Fibroblast of villous mesenchyme (primary cell): ENCODE data around the gene NQO2. TPM values are rescaled to one million over a fixed set of nuclear protein-coding genes. Genes with fewer than 3 reads are reported as not detected.
"Not testable (repeated sequence)": the region's sequence is repeated elsewhere in the genome, so short reads cannot be mapped to it uniquely, and the experiment has no call there.

Experiments used
- DNase-seq: peaks from one replicate; pipeline ENCODE4 v3.0.0-alpha.2; 2010; ENCODE audit warnings: low read depth
- H3K4me3 ChIP-seq: 2 replicates; pipeline ENCODE4 v1.5.1; 2011; ENCODE audit warnings: low read depth, mild to moderate bottlenecking, low read length
- CTCF ChIP-seq: IDR thresholded peaks from 2 replicates; pipeline ENCODE4 v1.5.1; 2012; ENCODE audit warnings: low read depth, mild to moderate bottlenecking, low read length; ENCODE audit not compliant: insufficient read depth
- total RNA-seq: library from RNA; depleted of rRNA; stranded (reverse); fragments of >200 nt; gene quantifications from 2 replicates; pipeline ENCODE4 v1.2.3, GENCODE V29; 2012

The NQO2 gene
- total RNA-seq, 1 donor, result 12.1 TPM

- peak overlapping the region; percentile 14 for H3K4me3 ChIP-seq
- no peak for DNase-seq
Observed at GRCh38 chr6:2968600-2969135, 31.0 kb upstream of the NQO2 start.

DNA sequence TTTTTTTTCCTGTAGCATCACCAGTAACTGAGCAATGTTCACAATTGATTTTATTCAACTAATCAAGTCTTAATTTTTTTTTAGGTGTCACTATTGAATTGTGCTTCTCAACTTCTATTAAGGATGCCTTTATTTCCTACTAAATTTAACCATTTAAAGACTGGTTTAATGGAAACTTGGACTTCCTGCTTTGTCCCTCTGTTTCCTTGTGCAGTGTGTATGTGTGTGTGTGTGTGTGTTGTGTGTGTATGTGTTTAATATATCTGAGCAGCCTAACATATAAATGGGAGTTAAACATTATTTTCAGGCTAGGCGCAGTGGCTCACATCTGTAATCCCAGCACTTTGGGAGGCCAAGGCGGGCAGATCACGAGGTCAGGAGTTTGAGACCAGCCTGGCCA is 30.1 kb upstream of the NQO2 start:
- H3K4me3 ChIP-seq, result no peak overlapping the region
- no peak for DNase-seq
- no peak for TF ChIP-seq CTCF

More at GRCh38 chr6:2968600-2969135, 31.0 kb upstream of the NQO2 start:
- TF ChIP-seq CTCF, result no peak

GRCh38 chr6:2970034-2970685 is 29.5 kb upstream of the NQO2 start:
- DNase-seq, result no peak

GRCh38 chr6:2970753-2971419 is 28.8 kb upstream of the NQO2 start:
- TF ChIP-seq CTCF, result no peak
- peak; percentile 51 for DNase-seq
- H3K4me3 ChIP-seq, result peak overlapping the region; percentile 63

More at GRCh38 chr6:2970034-2970685, 29.5 kb upstream of the NQO2 start:
- peak overlapping the region; percentile 63 for H3K4me3 ChIP-seq
- TF ChIP-seq CTCF, result no peak

DNA sequence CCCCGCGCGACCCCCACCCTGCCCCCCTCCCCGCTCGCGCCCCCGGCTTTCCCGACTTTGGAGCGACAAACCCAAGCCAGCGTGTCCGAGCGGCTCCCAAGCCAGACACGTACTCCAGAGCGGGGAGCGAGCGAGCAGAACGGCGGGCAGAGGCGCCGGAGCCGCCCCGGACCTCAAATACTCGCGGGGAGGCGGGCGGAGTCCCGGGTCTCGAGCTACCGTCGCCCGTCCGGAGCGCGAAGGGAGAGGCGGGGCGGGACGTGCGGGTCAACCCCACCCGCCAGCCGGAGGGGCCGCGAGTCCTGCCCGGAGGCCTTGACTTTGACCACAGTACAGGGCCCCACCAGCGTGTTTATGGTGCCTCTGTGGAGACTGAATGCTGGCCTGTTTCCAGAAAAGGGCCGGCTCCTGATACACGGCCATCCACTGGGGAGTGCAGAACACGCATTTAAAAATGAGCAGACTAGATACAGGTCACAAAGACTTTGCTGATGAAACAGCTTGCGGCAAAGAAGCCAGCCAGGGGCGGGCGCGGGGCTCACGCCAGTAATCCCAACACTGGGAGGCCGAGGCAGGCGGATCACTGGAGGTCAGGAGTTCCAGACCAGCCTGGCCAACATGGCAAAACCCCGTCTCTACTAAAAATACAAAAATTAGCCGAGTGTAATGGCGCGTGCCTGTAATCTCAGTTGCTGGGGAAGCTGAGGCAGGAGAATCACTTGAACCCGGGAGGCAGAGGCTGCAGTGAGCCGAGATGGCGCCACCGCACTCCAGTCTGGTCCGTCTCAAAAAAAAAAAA is 28.1 kb upstream of the NQO2 start, which contains the start of gene SERPINB6:
Gene SERPINB6 (minus strand): TSS at position 148 of the 799 bp plus-strand sequence. CDS start 12,235 bp downstream, outside the sequence.
- TF ChIP-seq CTCF, result no peak
- peak within 1 kb of the TSS; percentile 63 for H3K4me3 ChIP-seq
- peak; percentile 93 for DNase-seq

GRCh38 chr6:2972219-2972487 is 27.5 kb upstream of the NQO2 start:
- H3K4me3 ChIP-seq, result peak overlapping the region; percentile 63
- DNase-seq, result not testable (repeated sequence)

- DNase-seq, H3K4me3 ChIP-seq: not testable (repeated sequence)
Observed at GRCh38 chr6:2972685-2973084, 27.0 kb upstream of the NQO2 start.

DNA sequence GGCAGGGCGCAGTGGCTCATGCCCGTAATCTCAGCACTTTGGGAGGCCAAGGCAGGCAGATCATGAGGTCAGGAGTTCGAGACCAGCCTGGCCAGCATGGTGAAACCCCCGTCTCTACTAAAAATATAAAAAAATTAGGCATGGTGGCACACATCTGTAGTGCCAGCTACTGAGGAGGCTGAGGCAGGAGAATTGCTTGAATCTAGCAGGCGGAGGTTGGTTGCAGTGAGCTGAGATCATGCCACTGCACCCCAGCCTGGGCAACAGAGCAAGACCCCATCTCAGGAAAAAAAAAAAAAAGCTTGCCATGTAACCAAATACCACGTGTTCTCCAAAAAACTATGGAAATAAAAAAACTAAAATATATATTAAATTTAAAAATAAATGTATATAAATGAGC is 26.5 kb upstream of the NQO2 start:
- not testable (repeated sequence) for H3K4me3 ChIP-seq, DNase-seq
